ENCODE results near the gene PGD. TPM values are rescaled to one million over a fixed set of nuclear protein-coding genes. Genes with fewer than 3 reads are reported as not detected.
"Not testable (repeated sequence)": the region's sequence is repeated elsewhere in the genome, so short reads cannot be mapped to it uniquely, and the experiment has no call there.

PGD gene
- total RNA-seq, 2 donors from 2014 or later: 58.8 to 65.5 TPM

GRCh38 chr1:10389271-10389973 lies 9.4 kb upstream of the PGD start:
- intact Hi-C loops (cut with DNase I): no loop called here
- ATAC-seq (no peak), DNase-seq (no peak)

DNA sequence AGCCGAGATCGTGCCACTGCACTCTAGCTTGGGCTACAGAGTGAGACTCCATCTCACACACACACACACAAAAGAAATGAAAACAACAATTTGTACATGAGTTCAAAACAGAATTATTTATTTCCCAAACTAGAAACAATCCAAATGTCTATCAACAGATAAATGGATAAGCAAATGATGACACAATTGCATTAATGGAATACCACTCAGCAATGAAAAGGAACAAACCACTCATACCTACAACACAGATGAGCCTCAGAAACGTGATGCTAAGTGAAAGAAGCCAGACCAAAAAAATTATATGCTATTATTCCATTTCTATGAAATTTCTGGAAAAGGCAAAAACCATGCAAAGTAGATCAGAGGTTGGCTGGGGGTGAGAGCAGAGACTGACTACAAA lies 2.0 kb upstream of the PGD start:
- intact Hi-C loops (cut with DNase I): no loop called here
- DNase-seq (no peak), ATAC-seq (no peak)

- DNase-seq (no peak), ATAC-seq (no peak)
- intact Hi-C loops (cut with DNase I): no loop called here
Measured at GRCh38 chr1:10398278-10398733, 558 bp upstream of the PGD start.

GRCh38 chr1:10399444-10399941 lies 629 bp downstream of the PGD start:
- intact Hi-C loops (cut with DNase I): no loop called here
- ATAC-seq: peak in 1 of 2 donors; percentile 8
- peak; percentile 58 for DNase-seq

DNA sequence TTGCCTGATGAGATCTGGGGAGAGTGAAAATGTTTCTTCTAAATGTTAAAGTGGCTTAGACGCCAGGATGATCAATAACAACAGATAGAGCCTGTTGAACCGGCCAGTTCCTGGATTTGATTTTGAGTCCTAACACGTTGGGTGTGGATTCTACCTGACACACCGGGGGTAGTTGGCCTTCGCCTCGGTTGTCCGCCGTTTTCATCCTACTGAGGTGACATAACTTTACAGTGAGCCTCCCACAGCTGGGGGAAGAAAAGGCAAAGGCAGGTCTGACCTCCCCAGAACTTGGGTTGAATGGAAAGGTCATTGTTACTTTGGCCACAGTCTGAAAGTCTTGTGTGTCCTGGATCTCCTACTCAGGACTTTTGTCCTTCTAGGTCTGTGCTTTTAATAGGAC lies 1.1 kb downstream of the PGD start:
- ATAC-seq: no peak
- DNase-seq: no peak
- intact Hi-C loops (cut with DNase I): no loop called here

- intact Hi-C loops (cut with DNase I): no loop called here
- no peak for ATAC-seq
- no peak for DNase-seq
Measured at GRCh38 chr1:10401281-10401680, 2.4 kb downstream of the PGD start.

- intact Hi-C loops (cut with DNase I): no loop called here
- DNase-seq (no peak), ATAC-seq (no peak)
Measured at GRCh38 chr1:10402729-10403274, 3.9 kb downstream of the PGD start.

DNA sequence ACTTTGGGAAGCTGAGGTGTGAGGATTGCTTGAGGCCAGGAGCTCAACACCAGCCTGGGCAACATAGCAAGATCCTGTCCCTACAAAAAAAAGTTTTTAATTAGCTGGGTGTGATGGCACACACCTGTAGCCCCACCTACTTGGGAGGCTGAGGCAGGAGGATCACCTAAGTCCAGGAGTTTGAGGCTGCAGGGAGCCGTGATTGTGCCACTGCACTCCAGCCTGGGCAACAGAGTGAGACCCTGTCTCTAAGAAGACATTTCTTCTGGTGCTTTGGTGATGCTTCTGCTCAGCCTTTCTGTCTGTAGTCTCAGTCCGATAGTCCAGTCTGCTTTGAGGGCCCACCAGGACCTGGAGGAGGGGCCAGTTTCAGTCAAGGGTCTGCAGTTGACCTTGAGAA lies 8.3 kb downstream of the PGD start:
- intact Hi-C loops (cut with DNase I): no loop called here

DNA sequence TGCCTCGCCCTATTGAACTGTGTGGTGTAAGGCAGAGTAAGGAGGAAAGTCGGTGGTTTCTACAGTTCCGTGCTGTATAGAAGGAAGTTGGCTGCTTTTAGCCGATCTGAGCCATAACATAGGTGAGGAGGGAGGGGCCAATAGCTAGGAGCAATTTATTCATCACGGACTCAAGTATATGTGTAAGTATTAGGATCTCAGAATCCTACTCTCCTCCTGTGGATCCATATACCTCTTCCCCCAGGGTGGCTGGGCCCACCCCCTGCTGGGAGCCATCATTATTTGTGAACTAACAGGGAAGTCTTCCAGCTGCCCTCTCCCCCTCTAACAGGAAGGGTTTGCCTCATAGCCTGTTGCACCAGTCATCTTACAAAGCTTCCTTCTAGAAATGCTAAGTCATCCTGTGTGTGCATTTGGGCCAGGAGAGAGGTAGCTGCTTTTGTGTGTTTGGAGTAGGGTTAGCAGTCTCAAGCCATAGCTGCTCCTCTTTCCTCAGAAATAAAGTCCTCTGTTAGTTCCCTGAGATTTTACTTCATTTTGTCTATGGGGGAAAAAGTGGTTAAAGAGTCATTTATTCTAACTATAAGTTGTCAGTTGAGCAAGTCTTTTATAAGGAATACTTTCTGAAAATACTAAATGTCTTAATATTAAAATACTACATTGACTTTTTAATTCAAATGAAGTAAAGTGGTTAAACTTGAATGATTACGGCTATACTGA lies 16.5 kb downstream of the PGD start:
- DNase-seq (peak; percentile 25), ATAC-seq (peak; percentile 74 to 83)
- intact Hi-C loops (cut with DNase I): no loop called here

More for the DNA sequence above, 8.3 kb downstream of the PGD start:
- no peak for ATAC-seq
- DNase-seq: no peak

DNA sequence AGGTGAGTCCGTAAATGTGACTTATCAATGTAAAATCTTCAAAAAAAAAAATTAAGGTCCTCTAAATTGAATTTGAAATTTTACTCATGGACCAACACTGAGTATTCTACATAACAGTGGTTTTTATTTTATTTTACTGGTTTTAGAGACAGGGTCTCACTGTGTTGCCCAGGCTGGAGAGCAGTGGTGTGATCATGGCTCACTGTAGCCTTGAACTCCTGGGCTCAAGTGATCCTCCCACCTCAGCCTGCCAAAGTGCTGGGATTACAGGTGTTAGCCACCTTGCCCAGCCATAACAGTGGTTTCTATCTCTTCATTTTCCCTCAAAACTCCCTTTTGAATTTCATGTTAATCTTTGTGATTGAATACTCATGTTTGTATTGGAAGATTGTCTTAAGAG lies 17.1 kb downstream of the PGD start:
- DNase-seq; intact Hi-C loops (cut with DNase I); ATAC-seq: not testable (repeated sequence)

DNA sequence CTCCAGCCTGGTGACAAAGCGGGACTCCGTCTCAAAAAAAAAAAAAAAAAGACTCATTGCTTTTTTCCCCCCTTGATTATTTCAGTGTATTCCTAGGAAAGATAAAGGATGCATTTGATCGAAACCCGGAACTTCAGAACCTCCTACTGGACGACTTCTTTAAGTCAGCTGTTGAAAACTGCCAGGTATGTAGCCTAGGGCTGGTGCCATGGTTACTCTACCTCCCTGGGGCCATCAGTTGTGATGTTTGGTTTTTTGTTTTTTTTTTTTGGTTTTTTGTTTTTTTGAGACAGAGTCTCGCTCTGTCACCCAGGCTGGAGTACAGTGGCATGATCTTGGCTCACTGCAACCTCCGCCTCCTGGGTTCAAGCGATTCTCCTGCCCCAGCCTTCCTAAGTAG lies 19.9 kb downstream of the PGD start:
- ATAC-seq; intact Hi-C loops (cut with DNase I); DNase-seq: not testable (repeated sequence)

DNA sequence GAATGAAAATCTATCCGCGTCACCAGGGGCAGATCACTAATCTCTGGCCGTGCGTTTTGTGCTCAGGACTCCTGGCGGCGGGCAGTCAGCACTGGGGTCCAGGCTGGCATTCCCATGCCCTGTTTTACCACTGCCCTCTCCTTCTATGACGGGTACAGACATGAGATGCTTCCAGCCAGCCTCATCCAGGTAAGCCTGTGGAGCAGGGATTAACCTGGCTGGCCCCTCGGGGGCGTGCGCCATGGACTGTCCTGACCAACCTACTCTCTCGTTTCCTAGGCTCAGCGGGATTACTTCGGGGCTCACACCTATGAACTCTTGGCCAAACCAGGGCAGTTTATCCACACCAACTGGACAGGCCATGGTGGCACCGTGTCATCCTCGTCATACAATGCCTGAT lies 20.5 kb downstream of the PGD start:
- intact Hi-C loops (cut with DNase I): no loop called here

DNA sequence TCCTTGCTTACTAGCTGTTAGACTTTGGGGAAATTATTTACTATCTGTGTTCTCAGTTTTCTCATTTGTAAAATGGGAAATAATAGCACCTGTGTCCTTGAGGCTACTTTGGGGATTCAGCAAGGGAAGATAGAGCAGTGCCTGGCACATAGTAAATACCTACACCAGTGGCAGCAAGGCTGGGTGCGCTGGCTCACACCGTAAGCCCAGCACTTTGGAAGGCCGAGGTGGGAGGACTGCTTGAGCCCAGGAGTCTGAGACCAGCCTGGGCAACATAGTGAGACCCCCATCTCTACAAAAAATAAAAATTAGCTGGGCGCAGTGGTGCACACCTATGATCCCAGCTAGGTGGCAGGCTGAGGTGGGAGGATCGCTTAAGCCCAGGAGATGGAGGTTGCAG lies 22.8 kb downstream of the PGD start:
- intact Hi-C loops (cut with DNase I): no loop called here
- no peak for DNase-seq
- ATAC-seq: no peak

More for the DNA sequence above, 20.5 kb downstream of the PGD start:
- DNase-seq: no peak
- ATAC-seq: no peak

GRCh38 chr1:10424034-10424433 lies 25.2 kb downstream of the PGD start:
- intact Hi-C loops (cut with DNase I): no loop called here
- DNase-seq (peak; percentile 42), ATAC-seq (peak; percentile 21 to 31)

DNA sequence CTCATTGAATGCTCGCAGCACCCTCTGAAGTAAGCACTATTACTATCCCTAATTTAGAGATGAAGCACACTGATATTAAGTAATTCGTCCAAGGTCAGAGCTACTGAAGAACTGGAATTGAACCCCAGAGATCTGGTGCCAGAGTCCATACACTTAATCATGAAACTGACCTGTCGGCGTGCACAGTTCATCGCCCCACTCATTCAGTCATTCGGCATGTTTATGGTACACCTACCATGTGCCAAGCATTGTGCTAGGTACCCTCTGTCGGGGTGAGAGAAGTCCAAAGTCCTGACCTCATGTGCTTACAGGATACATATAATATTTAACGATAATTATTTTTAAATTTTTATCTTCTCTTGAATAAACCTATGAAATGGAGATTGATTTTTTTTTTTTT lies 25.8 kb downstream of the PGD start:
- ATAC-seq (no peak), DNase-seq (no peak)
- intact Hi-C loops (cut with DNase I): loop anchor here in 1 of 2 donors (5.0 kb wide), 1 partner anchor 47 kb away; no protein-coding TSS in a partner anchor

GRCh38 chr1:10425826-10426534 lies 27.1 kb downstream of the PGD start:
- DNase-seq, ATAC-seq: not testable (repeated sequence)
- intact Hi-C loops (cut with DNase I): loop anchor here in 1 of 2 donors (5.0 kb wide), 1 partner anchor 49 kb away; no protein-coding TSS in a partner anchor

GRCh38 chr1:10426535-10426848 lies 27.6 kb downstream of the PGD start:
- not testable (repeated sequence) for DNase-seq, ATAC-seq
- intact Hi-C loops (cut with DNase I): loop anchor here in 1 of 2 donors (5.0 kb wide), 1 partner anchor 49 kb away; no protein-coding TSS in a partner anchor

DNA sequence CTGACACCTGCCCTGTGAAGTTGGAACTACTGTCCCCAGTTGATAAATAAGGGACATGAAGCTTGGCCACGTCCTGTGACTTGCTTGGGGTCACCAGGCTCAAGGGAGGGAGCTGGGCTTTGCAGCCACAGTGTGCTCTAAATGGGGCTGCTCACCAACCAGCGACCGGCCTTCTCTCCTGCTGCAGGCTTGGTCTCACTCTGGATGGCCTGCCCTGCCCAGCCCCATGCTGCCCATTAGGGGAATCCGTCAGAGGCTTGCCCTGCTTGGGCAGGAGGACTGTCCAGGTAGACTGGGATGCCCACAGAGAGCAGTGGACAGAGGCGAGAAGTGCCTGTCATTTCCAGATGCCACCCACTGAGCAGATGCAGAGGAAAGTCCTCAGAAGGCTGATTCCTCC lies 30.1 kb downstream of the PGD start:
- ATAC-seq (no peak), DNase-seq (no peak)
- intact Hi-C loops (cut with DNase I): loop anchor here (2.0 to 5.0 kb wide), 2 partner anchors 52 kb away; no protein-coding TSS in a partner anchor

DNA sequence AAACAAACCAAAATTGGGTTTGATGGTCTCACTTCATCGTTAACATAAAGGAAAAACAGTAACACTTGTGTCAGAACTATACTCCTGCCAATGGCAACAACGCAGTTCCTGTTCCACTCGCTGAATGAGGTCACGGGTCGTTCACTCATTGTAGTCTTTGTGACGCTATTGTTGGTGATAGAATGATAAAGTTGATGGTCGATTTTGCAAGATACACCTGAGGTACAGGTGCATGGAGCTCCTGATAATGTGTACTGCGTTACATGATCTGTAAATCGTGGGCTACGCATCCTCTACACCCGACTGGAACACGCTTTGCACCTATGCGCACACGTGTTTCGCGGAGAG lies 31.0 kb downstream of the PGD start:
- intact Hi-C loops (cut with DNase I): loop anchor here (2.0 to 5.0 kb wide), 3 partner anchors 53 to 65 kb away; no protein-coding TSS in a partner anchor
- ATAC-seq (peak in 1 of 2 donors; percentile 3), DNase-seq (no peak)

Data from left cardiac atrium (tissue), 4 donors.